ENCODE data around the gene PRPF40A. TPM values are rescaled to one million over a fixed set of nuclear protein-coding genes. Genes with fewer than 3 reads are reported as not detected.

Gene PRPF40A
- polyA plus RNA-seq, 3 donors: 56.0 to 95.4 (median 66.6) TPM

DNA sequence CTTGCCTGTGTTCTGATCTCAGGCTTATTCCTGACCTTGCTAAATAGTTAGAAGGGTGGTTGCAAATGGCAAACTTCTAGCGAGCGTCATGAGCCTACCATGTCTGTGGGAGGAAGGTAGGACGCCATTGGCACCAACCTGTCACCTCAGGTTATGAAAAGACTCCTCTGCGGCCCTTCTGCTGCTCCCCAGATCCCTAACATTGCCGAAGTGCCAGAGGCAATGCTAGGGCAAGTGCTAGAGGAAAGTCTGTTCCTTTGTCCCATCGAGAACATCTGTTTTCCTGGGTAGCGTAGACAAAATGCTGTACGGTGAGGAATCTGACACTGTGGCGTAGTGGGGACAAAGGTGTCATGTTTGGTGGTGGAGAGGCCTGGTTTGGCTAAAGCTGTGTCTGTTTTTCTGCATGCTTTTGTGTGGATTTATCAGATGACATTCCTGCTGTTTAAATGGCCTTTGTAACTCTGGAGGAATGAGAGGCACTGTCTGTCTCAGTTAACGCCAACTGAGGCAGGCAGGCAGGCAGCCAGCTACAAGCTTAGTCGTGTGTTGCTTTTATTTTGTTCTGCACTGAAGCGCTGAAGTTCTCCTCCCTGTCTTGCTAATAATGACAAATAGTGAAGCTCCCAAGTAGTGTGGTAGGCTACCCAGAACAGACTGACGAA lies 94.1 kb downstream of the PRPF40A start:
- Histone ChIP-seq H3K36me3 (replicated peaks in 1 of 2; ENCODE audit: control insufficient read depth in 1 of 2, insufficient read depth in 2 of 2, low read length in 2 of 2) (no peaks in the 10 kb centered on the region), H3K79me2 (ENCODE audit: insufficient read depth, low read length) (no peaks in the 10 kb centered on the region), H3K4me3 (replicated peaks in 1 of 3; ENCODE audit: low read depth in 2 of 3, low read length in 3 of 3) (no peak overlapping the region), H3K9me3 (replicated peaks in 1 of 2; ENCODE audit: control insufficient read depth in 1 of 2, insufficient read depth in 1 of 2, low read length in 2 of 2) (no peaks in the 10 kb centered on the region), H3K9ac (ENCODE audit: insufficient read depth, low read length, poor library complexity, severe bottlenecking) (no peak overlapping the region), H3K4me1 (ENCODE audit: control insufficient read depth in 1 of 2, insufficient read depth in 2 of 2, low read length in 2 of 2) (peaks cover 25 to 26% of the 10 kb centered on the region in 2 donors), H3K4me2 (replicated peaks; ENCODE audit: extremely low read depth, low read length, poor library complexity, severe bottlenecking) (no peak overlapping the region), H2AFZ (ENCODE audit: insufficient read depth, low read depth, low read length, poor library complexity, severe bottlenecking) (no peak overlapping the region), H3K27ac (ENCODE audit: low read depth in 1 of 2, low read length in 2 of 2) (no peak overlapping the region), H4K20me1 (ENCODE audit: insufficient read depth, low read length) (no peaks in the 10 kb centered on the region), H3K27me3 (ENCODE audit: control insufficient read depth in 2 of 2, insufficient read depth in 2 of 2, low read length in 2 of 2) (no peaks in the 10 kb centered on the region)
- H3K27ac Mint-ChIP-seq: peak overlapping the region in 3 of 7 donors; percentile 14 to 35 (median 19)
- intact Hi-C loops (cut with micrococcal nuclease): no loop called here
- DNase-seq: no peak
- H3K4me1 Mint-ChIP-seq: peaks cover 44% of the 10 kb centered on the region
- no peak overlapping the region for H3K4me3 Mint-ChIP-seq
- H3K36me3 Mint-ChIP-seq: no peaks in the 10 kb centered on the region
- TF ChIP-seq, protein P1, sequence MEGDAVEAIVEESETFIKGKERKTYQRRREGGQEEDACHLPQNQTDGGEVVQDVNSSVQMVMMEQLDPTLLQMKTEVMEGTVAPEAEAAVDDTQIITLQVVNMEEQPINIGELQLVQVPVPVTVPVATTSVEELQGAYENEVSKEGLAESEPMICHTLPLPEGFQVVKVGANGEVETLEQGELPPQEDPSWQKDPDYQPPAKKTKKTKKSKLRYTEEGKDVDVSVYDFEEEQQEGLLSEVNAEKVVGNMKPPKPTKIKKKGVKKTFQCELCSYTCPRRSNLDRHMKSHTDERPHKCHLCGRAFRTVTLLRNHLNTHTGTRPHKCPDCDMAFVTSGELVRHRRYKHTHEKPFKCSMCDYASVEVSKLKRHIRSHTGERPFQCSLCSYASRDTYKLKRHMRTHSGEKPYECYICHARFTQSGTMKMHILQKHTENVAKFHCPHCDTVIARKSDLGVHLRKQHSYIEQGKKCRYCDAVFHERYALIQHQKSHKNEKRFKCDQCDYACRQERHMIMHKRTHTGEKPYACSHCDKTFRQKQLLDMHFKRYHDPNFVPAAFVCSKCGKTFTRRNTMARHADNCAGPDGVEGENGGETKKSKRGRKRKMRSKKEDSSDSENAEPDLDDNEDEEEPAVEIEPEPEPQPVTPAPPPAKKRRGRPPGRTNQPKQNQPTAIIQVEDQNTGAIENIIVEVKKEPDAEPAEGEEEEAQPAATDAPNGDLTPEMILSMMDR (IDR thresholded peaks at IDR 0.05): no peak
- H3K9me3 Mint-ChIP-seq: peaks cover 0 to 3% (median 0%) of the 10 kb centered on the region in 7 donors
- peaks cover 0 to 2% (median 2%) of the 10 kb centered on the region in 3 donors for H3K27me3 Mint-ChIP-seq (ENCODE audit: low read depth in 3 of 3)
- 87% methylated on average over 9 of the region's 13 CpGs for WGBS (ENCODE audit: insufficient coverage)

DNA sequence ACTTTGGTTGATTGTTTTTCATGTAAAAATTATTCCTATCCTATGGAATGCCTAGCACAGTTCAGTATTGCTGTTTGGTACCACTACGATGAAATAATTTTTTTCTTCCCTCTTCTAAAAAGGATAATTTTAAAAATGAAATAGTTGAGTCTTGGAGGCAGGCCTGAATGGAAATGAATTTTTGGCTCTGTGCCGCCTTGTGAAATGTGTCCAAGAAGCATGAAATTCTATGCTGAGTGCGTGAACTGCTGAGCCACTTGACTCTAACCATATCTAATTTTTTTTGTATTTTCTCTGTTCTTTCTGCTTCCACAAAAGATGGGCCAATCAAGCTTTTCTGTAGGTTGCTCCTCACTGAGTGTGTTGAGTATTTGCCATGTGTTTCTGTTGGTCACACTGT lies 95.0 kb downstream of the PRPF40A start:
- no CpG with 5 or more reads among the region's 3 CpGs for WGBS (ENCODE audit: insufficient coverage)

More for the DNA sequence above, 95.0 kb downstream of the PRPF40A start:
- no peaks in the 10 kb centered on the region for H4K20me1 ChIP-seq (ENCODE audit: insufficient read depth, low read length)
- no peaks in the 10 kb centered on the region for H3K27me3 ChIP-seq (ENCODE audit: control insufficient read depth in 2 of 2, insufficient read depth in 2 of 2, low read length in 2 of 2)
- Mint-ChIP-seq H3K9me3 (peaks cover 0 to 3% (median 0%) of the 10 kb centered on the region in 7 donors), H3K4me1 (peaks cover 50% of the 10 kb centered on the region), H3K4me3 (no peak overlapping the region), H3K27me3 (ENCODE audit: low read depth in 3 of 3) (peaks cover 0 to 2% (median 2%) of the 10 kb centered on the region in 3 donors), H3K27ac (no peak overlapping the region), H3K36me3 (no peaks in the 10 kb centered on the region)
- intact Hi-C loops (cut with micrococcal nuclease): no loop called here
- DNase-seq: no peak
- H3K4me1 ChIP-seq (ENCODE audit: control insufficient read depth in 1 of 2, insufficient read depth in 2 of 2, low read length in 2 of 2): peaks cover 31 to 33% of the 10 kb centered on the region in 2 donors
- no peaks in the 10 kb centered on the region for H3K79me2 ChIP-seq (ENCODE audit: insufficient read depth, low read length)
- no peak overlapping the region for H3K9ac ChIP-seq (ENCODE audit: insufficient read depth, low read length, poor library complexity, severe bottlenecking)
- no peaks in the 10 kb centered on the region for H3K36me3 ChIP-seq (replicated peaks in 1 of 2; ENCODE audit: control insufficient read depth in 1 of 2, insufficient read depth in 2 of 2, low read length in 2 of 2)
- H3K4me2 ChIP-seq (replicated peaks; ENCODE audit: extremely low read depth, low read length, poor library complexity, severe bottlenecking): no peak overlapping the region
- H3K27ac ChIP-seq (ENCODE audit: low read depth in 1 of 2, low read length in 2 of 2): no peak overlapping the region
- H2AFZ ChIP-seq (ENCODE audit: insufficient read depth, low read depth, low read length, poor library complexity, severe bottlenecking): no peak overlapping the region
- no peak overlapping the region for H3K4me3 ChIP-seq (replicated peaks in 1 of 3; ENCODE audit: low read depth in 2 of 3, low read length in 3 of 3)
- TF ChIP-seq, protein P1 (IDR thresholded peaks at IDR 0.05): no peak
- no peaks in the 10 kb centered on the region for H3K9me3 ChIP-seq (replicated peaks in 1 of 2; ENCODE audit: control insufficient read depth in 1 of 2, insufficient read depth in 1 of 2, low read length in 2 of 2)
